Stimulated activated CD4-positive, alpha-beta T cell treated with anti-CD3 and anti-CD28 coated beads, Interleukin-2, amount 100 ng/mL, for 48 hours (primary cell): ENCODE results near the gene GREM2.

Experiments
- DNase-seq, 2 donors: peaks; one replicate each; pipeline ENCODE4 v3.0.0-alpha.2; 2020

The GREM2 gene

GRCh38 chr1:240609527-240610060 lies 2.4 kb downstream of the GREM2 start:
- no peak for DNase-seq

GRCh38 chr1:240608707-240609106 lies 3.2 kb downstream of the GREM2 start:
- no peak for DNase-seq

GRCh38 chr1:240607006-240607405 lies 4.9 kb downstream of the GREM2 start:
- no peak for DNase-seq

- DNase-seq, result no peak
Measured at GRCh38 chr1:240602189-240602588, 9.8 kb downstream of the GREM2 start.

GRCh38 chr1:240599830-240600229 lies 12.1 kb downstream of the GREM2 start:
- DNase-seq, result no peak

- no peak for DNase-seq
Measured at GRCh38 chr1:240599299-240599698, 12.7 kb downstream of the GREM2 start.

- DNase-seq, result no peak
Measured at GRCh38 chr1:240598216-240599001, 13.5 kb downstream of the GREM2 start.

GRCh38 chr1:240597153-240597745 lies 14.7 kb downstream of the GREM2 start:
- DNase-seq, result no peak

- no peak for DNase-seq
Measured at GRCh38 chr1:240595476-240595875, 16.5 kb downstream of the GREM2 start.

GRCh38 chr1:240591564-240591963 lies 20.4 kb downstream of the GREM2 start:
- DNase-seq, result no peak

- no peak for DNase-seq
Measured at GRCh38 chr1:240591078-240591477, 20.9 kb downstream of the GREM2 start.

- no peak for DNase-seq
Measured at GRCh38 chr1:240589585-240590110, 22.3 kb downstream of the GREM2 start.

GRCh38 chr1:240586006-240586405 lies 25.9 kb downstream of the GREM2 start:
- DNase-seq, result no peak

- DNase-seq, result no peak
Measured at GRCh38 chr1:240582953-240583352, 29.0 kb downstream of the GREM2 start.

- no peak for DNase-seq
Measured at GRCh38 chr1:240579511-240579910, 32.4 kb downstream of the GREM2 start.

GRCh38 chr1:240577095-240577494 lies 34.9 kb downstream of the GREM2 start:
- DNase-seq, result no peak

GRCh38 chr1:240575981-240576662 lies 35.8 kb downstream of the GREM2 start:
- peak in 1 of 2 donors; percentile 9 for DNase-seq

GRCh38 chr1:240572328-240572727 lies 39.6 kb downstream of the GREM2 start:
- no peak for DNase-seq

- no peak for DNase-seq
Measured at GRCh38 chr1:240571782-240572181, 40.2 kb downstream of the GREM2 start.

GRCh38 chr1:240567066-240567465 lies 44.9 kb downstream of the GREM2 start:
- no peak for DNase-seq

GRCh38 chr1:240562779-240563178 lies 49.2 kb downstream of the GREM2 start:
- no peak for DNase-seq

GRCh38 chr1:240562111-240562590 lies 49.8 kb downstream of the GREM2 start:
- no peak for DNase-seq

- no peak for DNase-seq
Measured at GRCh38 chr1:240559781-240560180, 52.2 kb downstream of the GREM2 start.
